Measurements from ENCODE around the gene TPK1.
"Not testable (repeated sequence)": the region's sequence is repeated elsewhere in the genome, so short reads cannot be mapped to it uniquely, and the experiment has no call there.

TPK1 gene

DNA sequence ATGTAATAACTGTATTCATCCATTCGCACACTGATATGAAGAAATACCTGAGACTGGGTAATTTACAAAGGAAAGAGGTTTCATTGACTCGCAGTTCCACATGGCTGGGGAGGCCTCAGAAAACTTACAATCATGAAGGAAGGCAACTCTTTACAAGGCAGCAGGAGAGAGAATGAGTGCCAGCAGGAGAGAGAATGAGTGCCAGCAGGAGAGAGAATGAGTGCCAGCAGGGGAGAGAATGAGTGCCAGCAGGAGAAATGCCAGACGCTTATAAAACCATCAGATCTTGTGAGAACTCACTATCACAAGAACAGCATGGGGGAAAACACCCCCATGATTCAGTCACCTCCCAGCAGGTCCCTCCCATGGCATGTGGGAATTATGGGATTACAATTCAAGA lies 58.0 kb downstream of the TPK1 start:
- not testable (repeated sequence) for DNase-seq (ENCODE audit: low read depth, low spot score)

DNA sequence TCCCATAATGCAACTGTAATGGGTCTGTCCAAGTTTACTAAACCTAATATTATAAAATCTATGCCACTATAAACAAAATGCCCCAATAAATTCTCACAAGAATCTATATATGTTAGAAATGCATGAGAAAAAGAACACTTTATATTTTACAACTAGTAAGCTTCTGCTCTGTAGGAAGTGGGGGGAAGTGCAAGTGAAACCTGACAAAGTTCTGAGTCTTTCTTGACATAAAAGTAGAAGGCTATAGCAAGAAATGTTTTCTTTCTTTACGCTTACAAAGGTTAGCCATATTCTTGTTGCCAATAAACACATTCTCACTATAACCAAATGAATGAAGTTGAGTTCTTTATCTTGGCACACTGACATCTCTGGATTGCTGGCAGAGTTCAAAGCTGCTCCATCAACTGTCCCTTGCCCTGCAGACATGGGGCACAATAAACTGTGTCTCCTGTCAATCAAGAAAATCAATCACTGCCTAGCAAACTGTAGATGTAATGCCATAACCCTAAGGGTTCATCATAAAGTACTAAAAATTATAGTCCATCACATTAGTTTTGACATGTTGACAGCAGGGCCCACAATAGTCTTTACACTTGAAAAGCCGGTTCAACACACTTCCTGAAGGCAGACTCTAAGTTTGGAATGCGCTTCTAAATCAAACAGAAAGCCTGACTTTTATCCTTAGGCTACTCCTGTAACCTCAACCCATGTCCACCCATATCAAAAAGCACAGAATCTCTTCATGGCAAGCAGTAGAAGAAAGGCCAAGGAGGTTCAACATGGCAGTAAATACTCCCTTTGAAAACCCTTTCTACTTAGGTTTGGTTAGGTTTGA lies 58.6 kb downstream of the TPK1 start:
- DNase-seq (ENCODE audit: low read depth, low spot score) = no peak

DNA sequence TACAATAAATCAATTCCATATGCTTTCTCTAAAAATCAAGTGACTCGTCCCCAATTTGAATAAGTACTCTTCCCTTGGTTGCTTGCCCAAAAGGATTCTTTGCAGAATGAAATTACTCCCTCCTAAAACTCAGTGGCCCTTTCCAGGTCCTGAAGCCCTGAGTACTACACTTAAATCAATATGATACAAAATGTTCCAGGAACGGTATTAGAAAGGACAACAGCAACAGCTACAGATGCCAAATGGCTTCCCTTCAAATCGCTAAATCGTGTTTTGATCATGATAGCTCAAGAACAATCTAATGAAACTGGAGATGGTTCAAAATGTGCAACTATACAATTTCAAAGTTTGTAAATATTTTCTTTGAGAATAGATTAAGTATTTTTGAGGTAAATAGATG lies 59.4 kb downstream of the TPK1 start:
- no peak for DNase-seq (ENCODE audit: low read depth, low spot score)

DNA sequence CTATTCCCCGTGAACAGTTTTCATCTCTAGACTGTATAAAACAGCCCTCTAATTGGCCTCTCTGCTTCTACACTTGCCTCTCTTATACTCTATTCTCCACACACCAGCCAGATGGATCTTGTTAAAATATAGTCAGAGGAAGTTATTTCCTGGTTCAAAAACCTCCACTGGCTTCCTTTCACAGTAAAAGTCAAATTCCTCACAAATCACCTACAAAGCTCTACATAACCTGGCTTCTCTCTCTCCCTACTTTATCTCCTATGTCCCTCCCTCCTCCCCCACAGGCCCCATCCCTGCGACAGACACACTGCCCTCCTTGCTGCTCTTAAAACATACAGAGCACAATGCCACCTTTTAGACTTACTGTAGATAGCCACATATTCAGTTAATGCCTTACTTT lies 60.1 kb downstream of the TPK1 start:
- DNase-seq (ENCODE audit: low read depth, low spot score) = no peak

DNA sequence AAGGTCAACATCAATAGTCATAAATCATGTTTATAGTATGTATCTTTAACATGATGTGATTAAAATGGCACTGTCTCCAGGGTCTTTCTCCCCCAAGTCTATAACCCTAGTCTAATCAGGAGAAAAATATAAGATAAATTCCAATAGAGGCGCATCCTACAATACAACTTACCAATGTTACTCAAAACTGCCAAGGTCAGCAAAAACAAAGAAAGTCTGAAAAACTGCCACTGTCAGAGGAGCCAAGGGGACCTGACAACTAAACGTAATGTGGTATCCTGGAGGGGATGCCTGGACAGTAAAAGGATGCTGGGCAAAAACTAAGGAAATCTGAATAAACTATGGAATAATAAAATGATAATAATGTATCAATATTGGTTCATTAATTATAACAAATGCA lies 63.9 kb downstream of the TPK1 start:
- DNase-seq (ENCODE audit: low read depth, low spot score) = no peak

DNA sequence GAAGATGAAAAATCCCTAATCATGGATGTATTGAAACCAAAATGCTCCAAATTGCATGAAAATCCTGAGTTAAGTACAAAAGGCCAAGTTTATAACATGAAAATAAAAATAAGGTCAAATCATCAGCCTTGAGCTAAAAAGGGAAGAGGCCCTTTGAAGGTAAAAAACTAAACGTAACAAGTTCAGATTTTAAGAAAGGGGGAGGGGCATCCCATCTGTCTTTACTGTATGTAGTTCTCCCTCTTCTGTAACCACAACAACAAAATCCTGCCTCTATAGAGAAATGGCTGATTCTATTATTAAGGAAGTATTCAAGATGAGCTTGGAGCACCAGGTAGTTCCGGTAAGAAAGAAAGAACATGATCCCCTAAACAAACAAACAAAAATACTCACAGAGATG lies 64.7 kb downstream of the TPK1 start:
- DNase-seq (ENCODE audit: low read depth, low spot score) = no peak

DNA sequence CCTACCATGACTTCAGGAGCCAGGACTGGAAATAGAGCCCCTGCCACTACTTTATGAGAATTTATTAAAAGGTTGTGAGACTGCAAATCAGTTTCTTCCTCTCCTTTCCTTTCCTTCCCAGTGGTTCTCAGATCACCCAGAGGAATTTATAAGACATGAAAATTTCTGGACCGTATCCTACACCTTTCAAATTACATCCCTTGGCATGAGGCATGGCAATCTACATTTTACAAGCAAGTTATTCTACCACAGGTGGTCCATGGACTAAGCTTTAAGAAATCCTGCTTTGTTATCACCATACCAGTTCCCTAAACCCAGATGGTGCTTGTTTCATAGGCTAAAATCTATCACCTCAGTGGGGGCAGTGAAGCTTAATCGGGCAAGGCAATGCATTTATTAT lies 66.5 kb downstream of the TPK1 start:
- DNase-seq (ENCODE audit: low read depth, low spot score) = no peak

DNA sequence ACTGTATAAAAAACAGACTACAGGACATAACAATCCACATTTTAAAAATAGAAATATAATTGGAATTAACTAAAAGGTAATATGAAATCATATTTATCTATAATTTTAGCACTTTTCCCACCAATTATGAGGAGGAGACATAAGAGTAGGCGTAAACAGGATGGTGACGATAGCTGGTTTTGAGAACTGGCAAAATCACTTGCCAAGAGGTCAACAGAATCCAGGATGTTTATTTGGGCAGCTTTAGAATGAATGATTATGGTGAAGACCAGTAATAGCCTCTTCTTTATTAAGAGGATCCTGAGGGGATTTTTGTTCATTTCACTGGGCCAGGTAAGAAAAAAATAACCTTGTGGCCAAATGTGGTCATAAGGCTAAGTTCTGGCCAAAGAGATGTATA lies 67.2 kb downstream of the TPK1 start:
- DNase-seq (ENCODE audit: low read depth, low spot score) = no peak

DNA sequence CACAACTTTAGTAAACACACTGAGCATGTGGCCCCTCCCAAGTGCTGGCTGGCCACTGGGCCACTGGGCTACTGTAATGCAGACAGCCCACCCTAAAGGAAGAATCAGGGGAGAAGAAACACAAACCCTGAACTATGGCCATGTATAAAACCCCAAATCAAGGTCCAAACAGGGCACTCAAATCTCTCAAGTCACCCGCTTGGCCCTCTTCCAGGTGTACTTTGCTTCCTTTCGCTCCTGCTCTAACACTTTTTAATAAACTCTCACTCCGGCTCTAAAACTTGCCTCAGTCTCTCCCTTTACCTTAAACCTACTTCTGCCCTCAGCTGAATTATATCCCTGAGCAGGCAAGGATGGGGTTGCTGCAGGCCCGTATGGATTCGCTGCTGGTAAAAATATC lies 72.6 kb downstream of the TPK1 start:
- DNase-seq (ENCODE audit: low read depth, low spot score) = no peak

DNA sequence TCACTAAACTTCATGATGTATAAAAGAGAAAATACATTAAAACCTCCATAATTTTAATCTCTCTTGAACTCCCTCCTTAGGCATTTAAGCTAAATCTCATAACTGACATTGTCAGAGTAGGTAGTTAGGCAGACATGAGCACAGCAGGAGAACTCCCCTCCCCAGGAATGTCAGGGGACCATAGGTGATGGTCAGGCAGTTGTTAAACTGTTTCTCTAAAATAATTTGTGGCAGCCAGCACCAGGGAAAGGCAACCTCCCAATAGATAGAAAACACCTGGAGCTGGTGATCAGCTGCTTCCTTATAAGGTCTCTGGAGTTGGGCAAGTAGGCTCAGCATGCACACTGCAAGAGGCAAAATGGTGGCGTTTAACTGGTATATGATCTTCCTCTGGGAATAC lies 73.0 kb downstream of the TPK1 start:
- DNase-seq (ENCODE audit: low read depth, low spot score) = no peak

DNA sequence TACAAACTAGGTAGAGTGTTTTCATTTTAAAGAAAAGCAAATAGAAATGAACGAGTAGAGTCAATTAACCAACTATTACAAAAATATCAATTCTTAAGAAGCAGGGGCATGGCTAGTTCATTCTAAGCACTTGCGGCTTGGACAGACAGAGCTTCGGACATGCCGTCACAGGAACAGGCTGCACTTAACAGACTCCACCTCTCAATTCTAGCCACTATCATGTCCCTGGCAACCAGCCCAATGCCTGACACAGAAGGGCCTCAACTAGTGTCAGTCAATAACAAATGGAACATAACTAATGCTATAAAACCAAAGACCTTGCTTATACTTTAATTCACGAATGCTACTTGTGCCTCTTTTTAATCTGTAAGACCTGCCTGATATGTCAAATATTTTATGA lies 74.4 kb downstream of the TPK1 start:
- no peak for DNase-seq (ENCODE audit: low read depth, low spot score)

DNA sequence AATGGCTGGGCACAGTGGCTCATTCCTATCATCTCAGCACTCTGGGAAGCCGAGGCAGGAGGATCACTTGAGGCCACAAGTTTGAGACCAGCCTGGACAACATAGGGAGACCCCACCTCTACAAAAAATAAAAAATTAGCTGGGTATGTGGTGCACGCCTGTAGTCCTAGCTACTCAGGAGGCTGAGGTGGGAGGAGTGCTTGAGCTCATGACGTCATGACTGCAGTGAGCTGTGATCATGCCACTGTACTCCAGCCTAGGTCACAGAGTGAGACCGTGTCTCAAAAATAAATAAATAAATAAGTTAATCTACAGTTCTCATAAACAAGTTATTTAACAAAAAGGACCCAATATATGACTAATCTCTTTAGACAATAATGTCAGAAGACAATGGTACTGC lies 76.2 kb downstream of the TPK1 start:
- DNase-seq (ENCODE audit: low read depth, low spot score) = no peak

DNA sequence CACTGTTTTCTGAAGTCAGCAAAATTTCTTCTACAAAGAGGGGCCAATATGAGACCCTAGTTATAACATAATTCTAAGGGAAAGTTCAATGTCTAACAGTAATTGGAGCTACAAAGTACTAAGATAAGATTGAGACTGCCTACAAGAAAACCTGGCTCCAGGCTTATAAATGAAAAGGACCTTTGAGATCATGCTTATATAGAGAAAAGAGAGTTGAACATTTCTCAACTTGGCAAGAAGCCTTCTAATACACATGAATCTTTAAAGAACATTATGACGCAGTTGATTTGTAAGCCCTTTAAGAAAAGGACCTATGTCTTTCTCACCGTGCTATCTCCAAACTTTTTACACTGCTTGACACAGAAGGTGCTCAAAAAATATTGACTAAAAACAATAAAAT lies 87.9 kb downstream of the TPK1 start:
- DNase-seq (ENCODE audit: low read depth, low spot score) = no peak

DNA sequence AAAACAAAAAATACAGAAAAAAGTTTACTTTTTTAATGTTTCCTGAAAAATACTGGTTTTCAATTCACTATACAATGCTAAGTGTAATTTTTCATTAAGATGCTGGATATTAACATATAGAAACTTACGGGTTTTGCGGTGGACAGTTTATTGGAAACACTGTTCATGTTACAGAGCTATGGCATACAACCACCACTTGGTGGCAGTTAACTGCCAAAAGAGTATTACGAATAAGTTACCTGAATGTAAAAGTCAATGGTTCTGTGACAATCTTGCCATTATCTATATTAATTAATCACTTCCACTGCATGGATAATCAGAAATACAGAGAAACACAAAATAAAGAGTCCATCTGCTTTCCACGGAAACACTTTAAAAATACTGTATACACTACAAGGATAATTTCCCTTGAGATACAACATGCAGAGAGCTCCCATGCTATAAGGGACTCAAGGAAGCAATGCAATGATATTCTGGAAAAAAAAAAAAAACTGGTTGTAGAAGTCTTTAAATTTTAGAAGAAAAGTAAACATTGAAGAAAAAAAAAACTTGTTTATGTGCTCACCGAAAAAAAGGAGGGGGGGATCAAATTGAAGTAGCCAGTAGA lies 97.0 kb downstream of the TPK1 start:
- DNase-seq (ENCODE audit: low read depth, low spot score) = no peak

DNA sequence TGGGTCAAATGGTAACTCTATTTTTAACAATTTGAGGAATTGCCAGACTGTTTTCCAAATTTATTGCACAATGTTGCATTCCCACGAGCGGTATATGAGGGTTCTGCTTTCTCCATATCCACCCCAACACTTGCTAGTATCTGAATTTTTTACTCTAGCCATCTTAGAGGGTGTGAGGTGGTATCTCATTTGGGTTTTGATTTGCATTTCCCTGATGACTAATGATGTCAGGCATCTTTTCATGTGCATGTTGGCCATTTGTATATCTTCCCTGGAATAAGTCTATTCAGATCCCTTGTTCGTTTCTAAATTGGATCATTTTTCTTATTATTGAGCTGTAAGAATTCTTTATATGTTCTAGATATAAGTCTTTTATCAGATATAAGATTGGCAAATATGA lies 97.7 kb downstream of the TPK1 start:
- DNase-seq (ENCODE audit: low read depth, low spot score) = no peak

DNA sequence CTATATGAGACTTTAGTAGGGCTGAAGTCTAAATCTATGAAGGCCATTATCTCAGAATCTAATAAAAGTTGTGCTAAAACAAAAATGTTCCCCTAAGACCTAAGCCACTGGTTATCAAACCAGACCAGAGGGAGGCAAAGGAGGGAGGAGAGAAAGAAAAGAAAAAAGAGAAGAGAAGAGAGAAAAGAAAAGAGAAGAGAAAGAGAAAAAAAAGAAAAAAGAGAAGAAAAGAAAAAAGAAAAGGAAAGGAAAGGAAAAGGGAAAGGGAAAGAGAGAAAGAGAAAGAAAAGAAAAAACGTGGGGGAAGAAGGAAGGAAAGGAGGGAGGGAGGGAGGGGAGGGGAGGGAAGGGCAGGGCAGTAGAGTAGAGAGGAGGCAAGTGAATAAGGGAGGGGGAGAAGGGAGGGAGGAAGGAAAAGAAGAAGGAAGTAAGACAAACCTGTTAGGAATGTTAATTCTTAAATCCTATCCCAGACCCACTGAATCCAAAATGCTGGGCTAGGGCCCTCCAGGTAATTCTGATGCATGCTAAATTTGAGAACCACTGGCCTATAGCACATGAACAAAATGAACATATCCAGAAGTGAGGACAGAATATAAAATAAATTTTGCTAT lies 98.9 kb downstream of the TPK1 start:
- DNase-seq (ENCODE audit: low read depth, low spot score) = no peak

DNA sequence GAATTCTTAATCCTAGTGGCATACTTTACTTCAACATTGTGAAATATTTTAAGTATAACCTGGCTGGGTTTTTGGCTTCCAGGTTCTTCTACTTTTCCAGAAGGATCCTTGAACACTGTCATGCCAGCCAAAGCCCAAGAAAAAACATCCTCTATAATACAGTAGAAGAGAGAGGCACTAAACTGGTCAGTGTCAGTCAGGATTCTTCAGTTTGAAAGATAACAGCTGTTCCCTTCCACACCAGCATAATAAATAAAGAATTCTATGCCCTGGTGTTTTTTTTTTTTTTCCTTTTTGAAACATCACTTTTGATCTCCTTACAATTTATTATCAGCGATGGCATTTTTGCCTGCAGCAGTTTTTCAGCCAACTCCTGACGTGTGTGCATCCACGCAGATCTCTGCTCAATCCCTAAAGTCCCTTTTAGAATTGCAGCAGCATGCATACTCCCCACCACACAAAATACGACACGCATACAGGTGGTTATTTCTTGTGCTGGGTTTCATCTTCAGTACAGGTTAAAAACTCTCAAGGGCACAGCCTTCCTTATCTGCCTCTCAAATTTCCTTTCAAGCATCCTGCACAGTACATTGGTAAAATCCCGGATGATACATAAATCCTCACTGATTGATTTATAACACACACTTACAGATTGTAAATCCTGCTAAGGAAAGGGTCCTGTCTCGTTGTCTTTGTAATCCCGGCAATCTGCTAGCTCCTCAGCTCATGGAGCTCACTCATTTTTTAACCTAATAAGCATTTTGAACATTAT lies 100.2 kb downstream of the TPK1 start:
- DNase-seq (ENCODE audit: low read depth, low spot score) = no peak

DNA sequence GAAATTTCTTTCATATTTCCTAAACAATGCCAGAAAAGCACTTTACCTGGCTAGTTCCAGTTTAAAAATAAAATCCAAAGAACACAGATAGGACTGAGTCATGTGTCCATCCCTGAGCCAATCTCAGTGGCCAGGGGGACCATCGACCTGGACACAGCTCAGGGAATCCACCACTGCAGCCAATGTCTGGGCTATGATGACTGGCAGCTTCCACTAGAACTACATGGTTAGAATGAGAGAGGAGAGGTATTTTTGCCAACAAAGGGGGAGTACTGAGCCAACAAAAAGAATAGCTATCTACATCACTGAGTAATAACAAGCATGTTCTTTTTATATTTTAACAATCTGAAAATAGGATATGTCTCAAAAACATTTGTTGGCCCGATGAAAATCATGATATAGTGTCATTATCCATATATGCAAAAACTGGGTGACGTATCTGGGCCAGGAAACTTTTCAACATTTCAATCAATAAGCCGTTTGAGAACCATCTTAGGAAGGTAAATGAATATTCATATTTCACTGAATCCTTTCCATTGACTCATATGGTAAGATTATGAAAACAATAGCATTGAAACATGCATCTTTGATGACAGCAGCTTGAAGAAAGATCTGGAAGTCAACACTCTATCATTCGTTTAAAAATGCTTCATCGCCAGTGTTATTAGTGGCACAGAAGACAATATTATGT lies 104.0 kb downstream of the TPK1 start:
- DNase-seq (ENCODE audit: low read depth, low spot score) = no peak

DNA sequence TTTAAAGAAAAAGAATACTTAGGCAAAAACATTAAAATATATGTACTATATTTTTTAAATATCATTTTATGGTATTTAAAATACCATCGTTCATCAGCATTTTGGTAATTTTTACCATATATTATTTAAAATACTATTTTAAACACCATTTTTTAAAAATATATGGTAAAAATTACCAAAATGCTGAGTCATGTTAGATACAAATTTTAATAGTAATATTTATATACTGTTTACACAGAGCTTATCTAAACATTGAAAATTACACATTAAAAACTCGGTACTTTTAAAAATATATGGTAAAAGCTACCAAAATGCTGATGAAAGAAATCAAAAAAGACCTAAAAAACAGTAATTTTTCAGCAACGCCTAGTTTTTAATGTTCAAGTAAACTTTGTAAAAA lies 105.6 kb downstream of the TPK1 start:
- DNase-seq (ENCODE audit: low read depth, low spot score) = no peak

DNA sequence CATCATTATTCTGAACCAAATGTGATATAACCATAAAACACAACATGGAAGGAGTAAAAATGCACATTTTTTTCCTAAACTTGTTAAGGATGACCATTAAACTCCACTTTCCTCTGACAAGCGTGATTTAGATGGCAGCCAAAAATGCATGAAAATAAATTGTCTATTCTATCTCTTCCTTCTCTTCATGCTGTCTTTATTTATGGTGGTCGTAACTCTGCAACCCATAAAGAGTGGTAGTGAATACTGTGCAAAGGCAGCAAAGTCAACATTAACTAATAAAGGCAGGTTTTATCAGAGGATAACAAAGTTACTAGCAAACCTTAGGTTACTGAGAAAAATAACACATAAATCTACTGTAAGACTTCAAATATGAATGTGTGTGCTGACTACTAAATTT lies 106.6 kb downstream of the TPK1 start:
- no peak for DNase-seq (ENCODE audit: low read depth, low spot score)

DNA sequence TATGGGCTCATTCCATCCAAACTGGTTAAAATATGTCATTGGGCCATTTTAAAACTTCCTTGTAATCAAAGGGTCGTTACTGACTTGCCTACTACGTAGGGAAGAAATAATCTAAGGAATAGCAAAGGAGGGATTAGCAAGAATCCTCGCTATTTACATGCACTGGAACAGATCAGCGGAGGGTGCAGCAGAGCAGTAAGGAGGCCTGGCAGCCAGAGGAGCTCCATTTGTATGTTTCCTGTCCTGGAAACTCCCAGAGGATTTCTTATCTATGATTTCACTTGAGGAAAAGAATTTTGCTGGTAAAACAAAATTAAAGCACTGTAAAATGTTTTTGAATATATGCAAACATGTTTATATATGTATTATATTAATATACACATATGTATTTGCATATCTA lies 107.3 kb downstream of the TPK1 start:
- DNase-seq (ENCODE audit: low read depth, low spot score) = no peak

DNA sequence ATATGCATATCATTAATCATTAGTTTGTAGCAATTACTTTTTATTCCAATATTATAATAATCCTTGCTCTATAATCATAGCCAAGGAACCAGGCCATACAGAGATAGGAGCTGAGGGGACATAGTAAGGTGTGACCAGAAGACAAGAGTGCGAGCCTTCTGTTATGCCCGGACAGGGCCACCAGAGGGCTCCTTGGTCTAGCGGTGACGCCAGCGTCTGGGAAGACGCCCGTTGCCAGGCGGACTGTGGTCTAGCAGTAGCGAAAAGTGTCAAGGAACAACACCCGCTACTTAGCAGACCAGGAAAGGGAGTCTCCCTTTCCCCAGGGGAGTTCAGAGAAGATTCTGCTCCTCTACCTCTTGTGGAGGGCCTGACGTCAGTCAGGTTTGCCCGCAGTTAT lies 109.0 kb downstream of the TPK1 start:
- DNase-seq (ENCODE audit: low read depth, low spot score) = not testable (repeated sequence)

Measured in brain pericyte (primary cell).